Measurements from ENCODE around the gene CTNNBL1.

- TF ChIP-seq CTCF (IDR thresholded peaks at IDR 0.05; ENCODE audit: insufficient read depth, low read depth, low read length), result no peak
- TF ChIP-seq EZH2 (IDR thresholded peaks at IDR 0.05; ENCODE audit: insufficient read depth, low read length), result no peak
These were observed 9.4 kb downstream of the CTNNBL1 start for GRCh38 chr20:37703035-37703845.
